Mesenchymal stem cell (in vitro differentiated cells and primary cell): ENCODE results near the gene ARPC3.
A peak's percentile ranks its signal among the peaks of the same experiment; 100 is the strongest.
"Not testable (repeated sequence)": the region's sequence is repeated elsewhere in the genome, so short reads cannot be mapped to it uniquely, and the experiment has no call there.

Source experiments
- DNase-seq: peaks from one replicate; pipeline ENCODE4 v3.0.0-alpha.2; 2013
- H2AFZ ChIP-seq: one replicate; pipeline ENCODE4 v1.6.1; 2013; ENCODE audit warnings: low read depth, mild to moderate bottlenecking, control low read depth, inconsistent platforms, low read length, moderate library complexity
- H2AK5ac ChIP-seq: 2 replicates; pipeline ENCODE4 v1.6.1; 2013; ENCODE audit warnings: low read length, moderate library complexity, mild to moderate bottlenecking, inconsistent platforms; ENCODE audit not compliant: severe bottlenecking
- H2BK120ac ChIP-seq: one replicate; pipeline ENCODE4 v1.6.1; 2013; ENCODE audit warnings: low read depth, mild to moderate bottlenecking, inconsistent platforms, low read length, moderate library complexity
- H2BK12ac ChIP-seq, 2 experiments: one replicate each; pipeline ENCODE4 v1.6.1; 2013; ENCODE audit warnings: inconsistent platforms in 2 of 2, low read length in 2 of 2, mild to moderate bottlenecking in 2 of 2, moderate library complexity in 2 of 2, control low read depth in 1 of 2
- H2BK15ac ChIP-seq: one replicate; pipeline ENCODE4 v1.6.1; 2013; ENCODE audit warnings: mild to moderate bottlenecking, low read depth, inconsistent platforms; ENCODE audit not compliant: poor library complexity, severe bottlenecking
- H2BK5ac ChIP-seq: 2 replicates; pipeline ENCODE4 v1.6.1; 2013; ENCODE audit warnings: low read depth, mild to moderate bottlenecking, low read length, control low read depth, inconsistent platforms; ENCODE audit not compliant: poor library complexity, severe bottlenecking
- H3K14ac ChIP-seq, 2 experiments: one replicate each; pipeline ENCODE4 v1.6.1; 2013; ENCODE audit warnings: inconsistent platforms in 2 of 2, low read length in 2 of 2, control low read depth in 1 of 2, mild to moderate bottlenecking in 1 of 2, moderate library complexity in 1 of 2
- H3K18ac ChIP-seq, 2 experiments: one replicate each; pipeline ENCODE4 v1.6.1; 2013; ENCODE audit warnings: inconsistent platforms in 2 of 2, low read length in 2 of 2, control low read depth in 1 of 2, low read depth in 1 of 2, mild to moderate bottlenecking in 1 of 2
- H3K23ac ChIP-seq, 2 experiments: one replicate each; pipeline ENCODE4 v1.6.1; 2013; ENCODE audit warnings: inconsistent platforms in 2 of 2, low read length in 2 of 2, mild to moderate bottlenecking in 2 of 2, moderate library complexity in 2 of 2, control low read depth in 1 of 2
- H3K27ac ChIP-seq: 2 replicates; pipeline ENCODE4 v1.5.1; 2013; ENCODE audit warnings: mild to moderate bottlenecking, moderate library complexity, low read length, control low read depth, inconsistent platforms; ENCODE audit not compliant: poor library complexity, severe bottlenecking
- H3K27me3 ChIP-seq, 2 experiments: 2 replicates each; pipeline versions ENCODE4 v1.6.1 to v1.7.0; 2013; ENCODE audit warnings: low read length in 2 of 2, mild to moderate bottlenecking in 2 of 2, moderate library complexity in 2 of 2, control low read depth in 1 of 2, inconsistent platforms in 1 of 2; ENCODE audit not compliant: control insufficient read depth in 1 of 2, insufficient read depth in 1 of 2
- H3K36me3 ChIP-seq, 2 experiments: 2 replicates each; pipeline versions ENCODE4 v1.6.1 to v1.7.0; 2013; ENCODE audit warnings: low read length in 2 of 2, control low read depth in 1 of 2, inconsistent platforms in 1 of 2, low read depth in 1 of 2, mild to moderate bottlenecking in 1 of 2; ENCODE audit not compliant: insufficient read depth in 2 of 2, control insufficient read depth in 1 of 2
- H3K4ac ChIP-seq, 2 experiments: one replicate each; pipeline ENCODE4 v1.6.1; 2013; ENCODE audit warnings: inconsistent platforms in 2 of 2, low read length in 2 of 2, mild to moderate bottlenecking in 2 of 2, moderate library complexity in 2 of 2, control low read depth in 1 of 2, low read depth in 1 of 2
- H3K4me1 ChIP-seq: 2 replicates; pipeline ENCODE4 v1.6.1; 2013; ENCODE audit warnings: low read depth, low read length, control low read depth; ENCODE audit not compliant: control insufficient read depth, insufficient read depth
- H3K4me2 ChIP-seq: 2 replicates; pipeline ENCODE4 v1.6.1; 2013; ENCODE audit warnings: low read length, mild to moderate bottlenecking, inconsistent platforms; ENCODE audit not compliant: poor library complexity, severe bottlenecking
- H3K4me3 ChIP-seq, 2 experiments: 2 replicates each; pipeline versions ENCODE4 v1.5.1 to v1.7.0; 2013; ENCODE audit warnings: low read length in 2 of 2, mild to moderate bottlenecking in 2 of 2, control low read depth in 1 of 2, low read depth in 1 of 2; ENCODE audit not compliant: insufficient read depth in 1 of 2
- H3K79me1 ChIP-seq: replicated peaks from 2 replicates; pipeline ENCODE4 v1.6.1; 2013; ENCODE audit warnings: mild to moderate bottlenecking, control low read depth, low read length, inconsistent platforms; ENCODE audit not compliant: poor library complexity, severe bottlenecking
- H3K9ac ChIP-seq: 2 replicates; pipeline ENCODE4 v1.7.0; 2013; ENCODE audit warnings: mild to moderate bottlenecking, low read length, moderate library complexity
- H3K9me3 ChIP-seq: 2 replicates; pipeline ENCODE4 v1.7.0; 2013; ENCODE audit warnings: mild to moderate bottlenecking, low read length; ENCODE audit not compliant: control insufficient read depth
- H4K8ac ChIP-seq: one replicate; pipeline ENCODE4 v1.6.1; 2013; ENCODE audit warnings: inconsistent platforms, mild to moderate bottlenecking, low read length, moderate library complexity
- H4K91ac ChIP-seq: one replicate; pipeline ENCODE4 v1.6.1; 2013; ENCODE audit warnings: mild to moderate bottlenecking, low read length, inconsistent platforms
- WGBS: methylation state at CpG from one replicate; pipeline ENCODE4 v1.1.7; 2013; ENCODE audit warnings: mixed read lengths; 5-methylcytosine and 5-hydroxymethylcytosine counted together

The ARPC3 gene

DNA sequence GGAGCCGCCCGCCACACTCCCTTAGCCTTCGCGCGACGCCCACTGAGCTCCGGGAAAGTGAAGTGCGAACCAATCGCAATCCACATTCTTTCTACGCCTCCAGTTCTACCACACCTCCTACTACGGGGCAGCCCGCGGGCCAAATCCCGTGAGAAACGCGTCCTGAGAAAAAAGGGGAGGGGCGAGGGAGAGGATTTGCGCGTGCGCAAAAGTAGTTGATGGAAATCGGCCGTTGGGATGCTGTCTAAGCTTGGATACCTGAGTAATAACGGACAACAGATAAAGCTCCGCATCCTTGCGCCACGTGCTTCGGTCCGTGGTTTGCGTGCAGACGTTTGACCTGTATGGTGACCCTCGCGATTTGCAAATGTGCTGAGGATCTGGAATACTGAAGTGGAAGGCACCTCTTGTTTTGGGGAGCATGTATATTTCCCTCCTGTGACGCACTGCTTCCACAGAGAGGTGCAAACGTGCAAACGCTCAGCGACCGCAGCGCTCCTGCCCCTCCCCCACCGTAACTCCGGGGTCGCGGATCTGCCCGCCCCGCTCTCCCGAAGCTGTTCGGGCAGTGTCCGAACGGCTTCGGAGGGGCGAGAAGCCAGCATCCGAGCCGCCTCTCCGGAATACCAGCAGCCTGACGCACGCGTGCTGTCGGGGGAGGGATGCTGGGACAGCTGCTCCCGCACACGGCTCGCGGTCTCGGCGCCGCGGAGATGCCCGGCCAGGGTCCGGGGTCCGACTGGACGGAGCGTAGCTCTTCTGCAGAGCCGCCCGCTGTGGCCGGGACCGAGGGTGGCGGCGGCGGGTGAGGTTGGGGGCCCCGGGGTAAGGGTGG lies 18.3 kb upstream of the ARPC3 start, which contains the start of the genes FAM216A and GPN3:
Gene FAM216A (plus strand): TSS at position 632 of the 835 bp plus-strand sequence. CDS start 31 bp downstream, at position 663.
Gene GPN3 (minus strand): TSS at position 44 of the 835 bp plus-strand sequence. CDS start 54 bp downstream, outside the sequence.
- H3K9me3 ChIP-seq, result no peaks in the 10 kb centered on the region
- under 1% methylated on average over 78 of the region's 78 CpGs for WGBS
- peak within 1 kb of the TSS in 1 of 2 experiments; percentile 31 for H3K23ac ChIP-seq
- peak within 1 kb of the TSS; percentile 85 for H4K8ac ChIP-seq
- peak within 1 kb of the TSS; percentile 50 to 73 for H3K18ac ChIP-seq
- peak within 1 kb of the TSS; percentile 20 to 51 for H2BK12ac ChIP-seq
- no peak within 1 kb of the TSS for H2AK5ac ChIP-seq
- peak within 1 kb of the TSS; percentile 4 for H4K91ac ChIP-seq
- H2BK15ac ChIP-seq, result peak within 1 kb of the TSS; percentile 90
- H3K27ac ChIP-seq, result peak within 1 kb of the TSS; percentile 92
- peak within 1 kb of the TSS; percentile 19 to 78 for H3K4ac ChIP-seq
- H2BK120ac ChIP-seq, result peak within 1 kb of the TSS; percentile 96
- peaks cover 0 to 16% of the 10 kb centered on the region in 2 experiments for H3K36me3 ChIP-seq
- peak within 1 kb of the TSS; percentile 99 for H3K9ac ChIP-seq
- peak within 1 kb of the TSS; percentile 79 to 92 for H3K4me3 ChIP-seq
- peak within 1 kb of the TSS; percentile 97 for H2AFZ ChIP-seq
- H3K27me3 ChIP-seq, result no peaks in the 10 kb centered on the region
- H3K79me1 ChIP-seq, result peaks cover 19% of the 10 kb centered on the region
- H3K14ac ChIP-seq, result peak within 1 kb of the TSS in 1 of 2 experiments; percentile 30
- peak; percentile 99 for DNase-seq
- peaks cover 6% of the 10 kb centered on the region for H3K4me1 ChIP-seq
- H3K4me2 ChIP-seq, result peak within 1 kb of the TSS; percentile 79
- H2BK5ac ChIP-seq, result peak within 1 kb of the TSS; percentile 21

DNA sequence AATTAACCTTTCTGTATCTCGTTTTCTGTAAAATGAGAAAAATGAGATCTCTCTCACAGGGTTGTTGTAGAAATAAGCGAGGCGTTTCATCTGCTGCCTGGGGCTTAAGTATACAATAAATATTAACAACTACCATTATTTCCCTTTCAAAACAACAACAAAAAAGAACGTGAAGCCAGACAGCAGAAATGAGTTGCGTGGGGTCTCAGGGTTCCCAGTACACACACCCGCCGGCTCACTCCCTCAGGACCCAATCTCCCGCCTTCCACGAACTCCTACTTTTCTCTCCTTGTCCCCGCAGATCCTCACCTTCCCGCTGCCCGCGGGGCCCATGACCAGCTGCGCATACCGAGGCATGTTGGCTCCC lies 17.7 kb upstream of the ARPC3 start:
- Histone ChIP-seq H3K9me3 (no peaks in the 10 kb centered on the region), H3K18ac (no peak overlapping the region), H3K23ac (peak overlapping the region in 1 of 2 experiments; percentile 31), H3K14ac (no peak overlapping the region), H3K27me3 (no peaks in the 10 kb centered on the region), H4K8ac (no peak overlapping the region), H3K4me3 (peak overlapping the region; percentile 79 to 92), H2AFZ (peak overlapping the region; percentile 89), H3K27ac (peak overlapping the region; percentile 32), H3K36me3 (peaks cover 0 to 16% of the 10 kb centered on the region in 2 experiments), H2BK15ac (no peak overlapping the region), H2AK5ac (no peak overlapping the region), H3K79me1 (peaks cover 23% of the 10 kb centered on the region), H2BK120ac (no peak overlapping the region), H3K4ac (no peak overlapping the region), H2BK5ac (no peak overlapping the region), H3K4me1 (peaks cover 6% of the 10 kb centered on the region), H3K4me2 (peak overlapping the region; percentile 58), H3K9ac (peak overlapping the region; percentile 99), H4K91ac (no peak overlapping the region), H2BK12ac (no peak overlapping the region)
- DNase-seq, result no peak
- WGBS, result under 1% methylated on average over 12 of the region's 15 CpGs

GRCh38 chr12:110466791-110467190 lies 16.7 kb upstream of the ARPC3 start:
- H3K14ac ChIP-seq, result no peak overlapping the region
- WGBS, result 81% methylated on average over 5 of the region's 5 CpGs

DNA sequence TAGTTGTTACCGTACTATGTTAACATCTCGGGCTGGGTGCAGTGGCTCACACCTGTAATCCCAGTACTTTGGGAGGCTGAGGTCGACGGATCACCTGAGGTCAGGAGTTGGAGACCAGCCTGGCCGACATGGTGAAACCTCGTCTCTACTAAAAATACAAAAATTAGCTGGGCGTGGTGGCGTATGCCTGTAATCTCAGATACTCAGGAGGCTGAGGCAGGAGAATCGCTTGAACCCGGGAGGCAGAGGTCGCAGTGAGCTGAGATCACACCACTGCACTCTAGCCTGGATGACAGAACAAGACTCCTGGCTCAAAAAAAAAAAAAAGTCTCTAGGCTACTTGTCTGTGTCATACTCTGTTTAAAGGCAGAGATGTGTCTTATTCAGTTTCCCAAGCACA lies 15.6 kb upstream of the ARPC3 start:
- peak overlapping the region; percentile 99 for H3K9ac ChIP-seq
- H3K27ac ChIP-seq, H2BK15ac ChIP-seq, H2AK5ac ChIP-seq, H3K27me3 ChIP-seq, H3K14ac ChIP-seq, H4K91ac ChIP-seq, H2BK12ac ChIP-seq, H3K23ac ChIP-seq, H2AFZ ChIP-seq, H4K8ac ChIP-seq, H2BK5ac ChIP-seq, H3K18ac ChIP-seq, H3K4me2 ChIP-seq, DNase-seq, H2BK120ac ChIP-seq, H3K4ac ChIP-seq, H3K9me3 ChIP-seq, H3K4me1 ChIP-seq, H3K4me3 ChIP-seq: not testable (repeated sequence)
- WGBS, result 98% methylated on average over 10 of the region's 11 CpGs
- H3K36me3 ChIP-seq, result peaks cover 3 to 16% of the 10 kb centered on the region in 2 experiments
- H3K79me1 ChIP-seq, result peaks cover 33% of the 10 kb centered on the region

More at GRCh38 chr12:110466791-110467190, 16.7 kb upstream of the ARPC3 start:
- H3K36me3 ChIP-seq, result peaks cover under 1 to 16% of the 10 kb centered on the region in 2 experiments
- peaks cover 27% of the 10 kb centered on the region for H3K79me1 ChIP-seq
- H3K4ac ChIP-seq, result no peak overlapping the region
- H2BK12ac ChIP-seq, result no peak overlapping the region
- H2BK120ac ChIP-seq, result no peak overlapping the region
- no peak overlapping the region for H3K27ac ChIP-seq
- peak overlapping the region; percentile 99 for H3K9ac ChIP-seq
- DNase-seq, result no peak
- no peak overlapping the region for H3K23ac ChIP-seq
- no peaks in the 10 kb centered on the region for H3K27me3 ChIP-seq
- H4K91ac ChIP-seq, result no peak overlapping the region
- H4K8ac ChIP-seq, result no peak overlapping the region
- H2BK5ac ChIP-seq, result no peak overlapping the region
- H2BK15ac ChIP-seq, result no peak overlapping the region
- no peak overlapping the region for H2AK5ac ChIP-seq
- H2AFZ ChIP-seq, result no peak overlapping the region
- H3K4me3 ChIP-seq, result peak overlapping the region in 1 of 2 experiments; percentile 92
- H3K4me1 ChIP-seq, result peaks cover 6% of the 10 kb centered on the region
- H3K18ac ChIP-seq, result no peak overlapping the region
- H3K4me2 ChIP-seq, result no peak overlapping the region
- H3K9me3 ChIP-seq, result no peaks in the 10 kb centered on the region
